ENCODE data around the gene PDE5A.

Gene PDE5A

DNA sequence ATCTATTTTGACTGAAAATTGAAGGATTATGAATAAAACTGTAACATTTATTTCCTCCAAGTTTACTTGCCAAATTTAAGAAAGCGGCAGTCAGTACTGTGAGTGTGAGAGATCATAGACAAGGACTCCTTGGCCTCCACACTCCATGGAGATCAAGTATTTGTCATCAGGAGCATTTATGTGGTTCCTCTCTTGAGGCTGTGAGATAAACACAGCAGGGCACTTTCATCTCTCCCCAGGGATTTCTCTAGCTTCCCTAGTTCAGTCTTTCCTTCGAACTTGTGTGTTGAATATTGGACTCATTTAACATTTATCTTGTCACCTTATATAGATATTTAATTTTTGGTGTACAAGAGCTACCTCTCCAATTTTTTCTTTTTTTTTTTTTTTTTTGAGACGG, 40.8 kb downstream of the PDE5A start:
- Mint-ChIP-seq H3K9me3 (no peaks in the 10 kb centered on the region), H3K4me1 (no peaks in the 10 kb centered on the region), H3K27me3 (no peaks in the 10 kb centered on the region), H3K27ac (no peak overlapping the region), H3K4me3 (no peak overlapping the region), H3K36me3 (no peaks in the 10 kb centered on the region)
- CTCF ChIA-PET, result no interaction called here
- no peak for DNase-seq

- Mint-ChIP-seq H3K4me1 (no peaks in the 10 kb centered on the region), H3K27me3 (no peaks in the 10 kb centered on the region), H3K9me3 (no peaks in the 10 kb centered on the region), H3K27ac (no peak overlapping the region), H3K36me3 (no peaks in the 10 kb centered on the region), H3K4me3 (no peak overlapping the region)
- no peak for DNase-seq
- CTCF ChIA-PET, result no interaction called here
Measured at GRCh38 chr4:119585771-119586170, 42.8 kb downstream of the PDE5A start.

GRCh38 chr4:119581190-119581873, 47.3 kb downstream of the PDE5A start:
- DNase-seq, result no peak
- no peaks in the 10 kb centered on the region for H3K27me3 Mint-ChIP-seq
- H3K9me3 Mint-ChIP-seq, result no peaks in the 10 kb centered on the region
- no peaks in the 10 kb centered on the region for H3K36me3 Mint-ChIP-seq
- no peak overlapping the region for H3K27ac Mint-ChIP-seq
- H3K4me3 Mint-ChIP-seq, result no peak overlapping the region
- no peaks in the 10 kb centered on the region for H3K4me1 Mint-ChIP-seq
- CTCF ChIA-PET, result no interaction called here

- no peaks in the 10 kb centered on the region for H3K36me3 Mint-ChIP-seq
- no peaks in the 10 kb centered on the region for H3K9me3 Mint-ChIP-seq
- no peak for DNase-seq
- no peak overlapping the region for H3K27ac Mint-ChIP-seq
- no peak overlapping the region for H3K4me3 Mint-ChIP-seq
- no peaks in the 10 kb centered on the region for H3K4me1 Mint-ChIP-seq
- no peaks in the 10 kb centered on the region for H3K27me3 Mint-ChIP-seq
- CTCF ChIA-PET, result interaction anchor here (0.7 kb wide), 1 partner anchor 23 kb away, joined by 3 read pairs; no protein-coding TSS in a partner anchor
Measured at GRCh38 chr4:119580293-119580692, 48.3 kb downstream of the PDE5A start.

GRCh38 chr4:119579823-119580222, 48.8 kb downstream of the PDE5A start:
- Mint-ChIP-seq H3K36me3 (no peaks in the 10 kb centered on the region), H3K4me3 (no peak overlapping the region), H3K27ac (no peak overlapping the region), H3K27me3 (no peaks in the 10 kb centered on the region), H3K4me1 (no peaks in the 10 kb centered on the region), H3K9me3 (peaks cover 3% of the 10 kb centered on the region)
- CTCF ChIA-PET, result interaction anchor here (0.7 kb wide), 1 partner anchor 22 kb away, joined by 3 read pairs; no protein-coding TSS in a partner anchor
- DNase-seq, result no peak

GRCh38 chr4:119570401-119570800, 58.2 kb downstream of the PDE5A start:
- H3K36me3 Mint-ChIP-seq, result no peaks in the 10 kb centered on the region
- no peaks in the 10 kb centered on the region for H3K4me1 Mint-ChIP-seq
- no peak overlapping the region for H3K4me3 Mint-ChIP-seq
- H3K27ac Mint-ChIP-seq, result no peak overlapping the region
- H3K9me3 Mint-ChIP-seq, result peaks cover 7% of the 10 kb centered on the region
- no peaks in the 10 kb centered on the region for H3K27me3 Mint-ChIP-seq
- no peak for DNase-seq
- CTCF ChIA-PET, result no interaction called here

DNA sequence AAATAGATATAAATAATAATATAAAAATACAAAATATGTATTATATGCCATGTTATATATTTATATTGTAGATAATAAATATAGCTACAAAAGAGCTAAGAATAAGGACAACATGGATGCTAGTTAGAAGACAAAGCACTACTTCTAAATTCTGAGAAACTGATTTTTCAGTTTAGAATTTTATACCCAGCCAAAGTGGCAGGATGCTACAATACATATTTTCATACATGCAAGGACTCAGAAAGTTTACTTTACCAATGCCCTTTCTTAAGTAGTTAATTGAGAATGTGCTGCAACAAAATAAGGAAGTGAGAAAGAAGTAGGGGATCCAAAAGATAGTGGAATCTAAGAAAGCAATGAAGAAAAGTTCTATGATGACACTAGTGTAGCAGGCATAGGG, 64.5 kb downstream of the PDE5A start:
- H3K36me3 Mint-ChIP-seq, result no peaks in the 10 kb centered on the region
- DNase-seq, result no peak
- H3K9me3 Mint-ChIP-seq, result peaks cover 15% of the 10 kb centered on the region
- CTCF ChIA-PET, result interaction anchor here (0.9 kb wide), 1 partner anchor 11 kb away, joined by 3 read pairs; no protein-coding TSS in a partner anchor
- H3K4me1 Mint-ChIP-seq, result no peaks in the 10 kb centered on the region
- no peak overlapping the region for H3K27ac Mint-ChIP-seq
- no peaks in the 10 kb centered on the region for H3K27me3 Mint-ChIP-seq
- no peak overlapping the region for H3K4me3 Mint-ChIP-seq

- no peak overlapping the region for H3K27ac Mint-ChIP-seq
- H3K4me3 Mint-ChIP-seq, result no peak overlapping the region
- H3K27me3 Mint-ChIP-seq, result no peaks in the 10 kb centered on the region
- no peak for DNase-seq
- H3K4me1 Mint-ChIP-seq, result no peaks in the 10 kb centered on the region
- CTCF ChIA-PET, result interaction anchor here (1.0 to 2.1 kb wide), 4 partner anchors 9 to 490 kb away, joined by 3 to 7 read pairs (median 5); partner anchors contain the start of gene PDE5A
- no peaks in the 10 kb centered on the region for H3K36me3 Mint-ChIP-seq
- peaks cover 6% of the 10 kb centered on the region for H3K9me3 Mint-ChIP-seq
Measured at GRCh38 chr4:119559044-119559647, 69.5 kb downstream of the PDE5A start.

DNA sequence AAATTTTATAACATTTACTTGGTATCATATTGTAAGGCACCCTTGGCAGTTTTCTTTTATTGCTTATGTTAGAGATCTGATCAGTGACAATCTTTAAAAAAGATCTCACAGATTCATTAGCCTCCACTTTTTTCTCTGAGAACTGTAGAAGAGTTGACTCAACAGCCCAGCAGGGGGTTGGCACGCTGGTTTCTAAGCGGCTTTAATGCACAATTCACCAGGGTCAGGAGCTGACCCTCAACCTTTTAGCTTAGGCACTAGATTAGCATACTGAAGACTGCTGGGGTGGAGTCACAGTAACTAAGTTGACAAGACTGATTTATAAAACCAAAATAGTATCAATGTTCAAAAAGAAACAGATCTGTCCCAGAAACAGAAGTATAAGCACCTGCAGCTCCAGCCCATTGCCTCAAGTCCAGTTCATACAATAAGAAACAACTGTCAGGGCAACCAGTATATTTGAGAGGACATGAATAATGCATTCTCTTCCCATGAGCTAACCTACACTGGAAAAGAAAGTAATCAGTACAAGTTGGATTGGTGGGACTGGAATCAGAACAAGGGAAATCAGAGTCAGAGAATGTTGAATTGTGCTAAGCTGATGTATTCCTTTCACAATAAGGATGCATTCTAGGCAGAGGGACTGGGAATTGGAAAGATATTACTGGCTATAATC, 77.6 kb downstream of the PDE5A start:
- H3K27ac Mint-ChIP-seq, result no peak overlapping the region
- CTCF ChIA-PET, result interaction anchor here (1.2 kb wide), 1 partner anchor 18 kb away, joined by 3 read pairs; no protein-coding TSS in a partner anchor
- H3K4me3 Mint-ChIP-seq, result no peak overlapping the region
- H3K27me3 Mint-ChIP-seq, result no peaks in the 10 kb centered on the region
- H3K4me1 Mint-ChIP-seq, result no peaks in the 10 kb centered on the region
- no peak for DNase-seq
- H3K9me3 Mint-ChIP-seq, result no peaks in the 10 kb centered on the region
- H3K36me3 Mint-ChIP-seq, result no peaks in the 10 kb centered on the region

DNA sequence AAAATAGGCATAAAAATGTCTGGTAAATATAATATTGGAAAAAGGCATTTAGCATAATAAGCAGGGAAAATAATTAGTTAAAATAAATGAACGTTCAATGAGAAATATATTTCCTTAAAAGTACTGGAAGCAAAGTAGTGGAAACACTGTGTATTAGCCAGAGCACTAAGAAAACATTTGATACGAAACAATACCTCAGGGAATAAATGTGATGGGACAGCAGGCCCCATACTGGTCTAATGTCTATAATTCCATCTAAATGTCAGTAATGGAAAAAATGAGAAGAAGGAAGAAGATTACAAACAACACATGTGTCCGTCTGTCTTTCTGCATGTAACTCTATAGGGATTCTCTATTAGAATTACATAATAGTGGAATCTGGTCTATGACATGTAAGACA, 79.0 kb downstream of the PDE5A start:
- CTCF ChIA-PET, result no interaction called here
- no peak overlapping the region for H3K27ac Mint-ChIP-seq
- H3K4me3 Mint-ChIP-seq, result no peak overlapping the region
- H3K27me3 Mint-ChIP-seq, result no peaks in the 10 kb centered on the region
- H3K36me3 Mint-ChIP-seq, result no peaks in the 10 kb centered on the region
- DNase-seq, result no peak
- no peaks in the 10 kb centered on the region for H3K9me3 Mint-ChIP-seq
- H3K4me1 Mint-ChIP-seq, result no peaks in the 10 kb centered on the region

- Mint-ChIP-seq H3K36me3 (no peaks in the 10 kb centered on the region), H3K9me3 (no peaks in the 10 kb centered on the region), H3K27me3 (no peaks in the 10 kb centered on the region), H3K4me3 (no peak overlapping the region), H3K27ac (no peak overlapping the region), H3K4me1 (no peaks in the 10 kb centered on the region)
- DNase-seq, result no peak
- CTCF ChIA-PET, result no interaction called here
Measured at GRCh38 chr4:119543779-119544178, 84.8 kb downstream of the PDE5A start.

GRCh38 chr4:119543187-119543586, 85.4 kb downstream of the PDE5A start:
- H3K27ac Mint-ChIP-seq, result no peak overlapping the region
- H3K36me3 Mint-ChIP-seq, result no peaks in the 10 kb centered on the region
- no peak for DNase-seq
- no peaks in the 10 kb centered on the region for H3K4me1 Mint-ChIP-seq
- H3K9me3 Mint-ChIP-seq, result no peaks in the 10 kb centered on the region
- CTCF ChIA-PET, result no interaction called here
- no peak overlapping the region for H3K4me3 Mint-ChIP-seq
- H3K27me3 Mint-ChIP-seq, result no peaks in the 10 kb centered on the region

GRCh38 chr4:119540249-119540648, 88.4 kb downstream of the PDE5A start:
- H3K9me3 Mint-ChIP-seq, result no peaks in the 10 kb centered on the region
- H3K27me3 Mint-ChIP-seq, result no peaks in the 10 kb centered on the region
- no peaks in the 10 kb centered on the region for H3K36me3 Mint-ChIP-seq
- no peak overlapping the region for H3K27ac Mint-ChIP-seq
- no peaks in the 10 kb centered on the region for H3K4me1 Mint-ChIP-seq
- H3K4me3 Mint-ChIP-seq, result no peak overlapping the region
- CTCF ChIA-PET, result no interaction called here
- DNase-seq, result no peak

GRCh38 chr4:119537586-119537985, 91.0 kb downstream of the PDE5A start:
- Mint-ChIP-seq H3K36me3 (peaks cover 13% of the 10 kb centered on the region), H3K27me3 (no peaks in the 10 kb centered on the region), H3K4me3 (no peak overlapping the region), H3K9me3 (peaks cover 3% of the 10 kb centered on the region), H3K27ac (no peak overlapping the region), H3K4me1 (no peaks in the 10 kb centered on the region)
- CTCF ChIA-PET, result no interaction called here
- no peak for DNase-seq
